ENCODE measurements around the gene ACADL. TPM values are rescaled to one million over a fixed set of nuclear protein-coding genes. Genes with fewer than 3 reads are reported as not detected.
"Not testable (repeated sequence)": the region's sequence is repeated elsewhere in the genome, so short reads cannot be mapped to it uniquely, and the experiment has no call there.

ACADL gene
- total and polyA plus RNA-seq, 2 of the 8 experiments (the other 6 are each of a cell fraction or from before 2014, with no cell fraction given): 0.11 to 0.34 TPM

DNA sequence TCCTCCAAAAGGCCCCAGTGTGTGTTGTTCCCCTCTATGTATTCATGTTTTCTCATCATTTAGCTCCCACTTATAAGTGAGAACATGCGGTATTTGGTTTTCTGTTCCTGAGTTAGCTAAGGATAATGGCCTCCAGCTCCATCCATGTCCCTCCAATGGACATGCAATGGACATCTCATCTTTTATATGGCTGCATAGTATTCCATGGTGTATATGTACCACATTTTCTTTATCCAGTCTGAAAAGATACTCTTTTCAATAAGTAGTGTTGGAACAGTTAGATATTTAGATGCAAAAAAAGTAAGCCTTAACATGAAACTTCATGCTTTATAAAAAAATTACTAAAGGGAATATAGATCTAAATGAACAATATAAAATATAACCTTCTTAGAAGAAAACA, 48.1 kb downstream of the ACADL start:
- H2BK5ac ChIP-seq (ENCODE audit: low read depth, low read length); H3K79me1 ChIP-seq (ENCODE audit: low read depth, low read length); H3K79me2 ChIP-seq (ENCODE audit: control insufficient read depth in 1 of 2, insufficient read depth in 2 of 2, low read length in 2 of 2); H2BK15ac ChIP-seq (ENCODE audit: low read length); H2BK20ac ChIP-seq (ENCODE audit: low read length); H3K14ac ChIP-seq (ENCODE audit: insufficient read length); DNase-seq (ENCODE audit: low read depth in 1 of 2, low spot score in 2 of 2); H3K27me3 ChIP-seq (replicated peaks in 1 of 4; ENCODE audit: control insufficient read depth in 3 of 4, extremely low read depth in 1 of 4, insufficient read depth in 3 of 4, low read length in 3 of 4); H3K9ac ChIP-seq (replicated peaks in 1 of 4; ENCODE audit: extremely low read depth in 1 of 4, low read depth in 3 of 4, low read length in 3 of 4); H2BK120ac ChIP-seq (replicated peaks; ENCODE audit: low read depth, low read length); FAIRE-seq; H3K27ac ChIP-seq (ENCODE audit: low read depth, low read length); H3K9me3 ChIP-seq (ENCODE audit: insufficient read depth in 2 of 2, low read depth in 1 of 2, low read length in 1 of 2); H3K4ac ChIP-seq (replicated peaks; ENCODE audit: insufficient read length, low read depth, low read length); H2BK12ac ChIP-seq (ENCODE audit: low read depth, low read length); H3K23ac ChIP-seq (ENCODE audit: insufficient read length); H3K18ac ChIP-seq (ENCODE audit: extremely low read depth, low read length); H4K91ac ChIP-seq (replicated peaks; ENCODE audit: insufficient read length, low read length); H3K36me3 ChIP-seq (ENCODE audit: control insufficient read depth in 2 of 4, insufficient read depth in 4 of 4, low read length in 3 of 4); H3K23me2 ChIP-seq (ENCODE audit: low read depth, low read length); H2AFZ ChIP-seq (ENCODE audit: low read length); H4K20me1 ChIP-seq (replicated peaks in 1 of 2; ENCODE audit: control insufficient read depth in 1 of 2, insufficient read depth in 2 of 2, low read length in 2 of 2); H4K8ac ChIP-seq (ENCODE audit: extremely low read depth, insufficient read depth, low read length); H3K4me3 ChIP-seq (ENCODE audit: extremely low read depth in 1 of 4, insufficient read depth in 2 of 4, low read depth in 3 of 4, low read length in 4 of 4); H3K56ac ChIP-seq (replicated peaks; ENCODE audit: insufficient read length, low read depth, low read length); H2AK5ac ChIP-seq (ENCODE audit: low read depth, low read length): not testable (repeated sequence)
- Histone ChIP-seq H4K5ac (ENCODE audit: insufficient read length, low read depth, low read length) (peak overlapping the region; percentile 66), H3K4me1 (replicated peaks in 1 of 4; ENCODE audit: control insufficient read depth in 3 of 4, insufficient read depth in 4 of 4, low read length in 3 of 4) (peaks cover 0 to 12% (median 9%) of the 10 kb centered on the region in 4 experiments; a peak in 6 of 7 replicates), H3K4me2 (ENCODE audit: insufficient read depth in 1 of 2, low read depth in 2 of 2, low read length in 2 of 2) (peak overlapping the region in 1 of 2 experiments; percentile 57; a peak in 1 of 4 replicates)
- POLR2A ChIA-PET (ENCODE audit: partially characterized antibody): interaction anchor here (1.1 kb wide), 1 partner anchor 15 kb away, joined by 3 read pairs; no protein-coding TSS in a partner anchor
- CTCF ChIA-PET (ENCODE audit: partially characterized antibody): interaction anchor here (1.1 to 1.3 kb wide), 3 partner anchors 13 to 216 kb away, joined by 3 to 4 read pairs (median 3); no protein-coding TSS in a partner anchor
- 92% methylated on average over 1 of the region's 1 CpG; no CpG with 5 or more reads in 1 of the 2 experiments for WGBS, 2 experiments (ENCODE audit: extremely low coverage in 1 of 2, insufficient coverage in 1 of 2, insufficient read length in 1 of 2, insufficient replicate concordance in 2 of 2, low coverage in 1 of 2, low lambda C conversion rate in 2 of 2, missing lambda C conversion rate in 1 of 2)
- peak; percentile 58; the same call in 1 of the 2 replicates for TF ChIP-seq KDM1A (IDR thresholded peaks at IDR 0.05; ENCODE audit: borderline replicate concordance, low read length)

Data from H1 (cell line).